Activated T-cell treated with anti-CD3 and anti-CD28 coated beads, Interleukin-2, amount 50 U/mL, for 48 hours (primary cell): ENCODE measurements around the gene APC.
"Not testable (repeated sequence)": the region's sequence is repeated elsewhere in the genome, so short reads cannot be mapped to it uniquely, and the experiment has no call there.

ENCODE experiments used
- DNase-seq, 2 experiments: peaks; one replicate each; pipeline ENCODE4 v3.0.0-alpha.2; 2020

APC gene

GRCh38 chr5:112793201-112793600 lies 55.5 kb downstream of the APC start:
- no peak for DNase-seq

- DNase-seq: no peak
Measured at GRCh38 chr5:112794410-112794809, 56.7 kb downstream of the APC start.

DNA sequence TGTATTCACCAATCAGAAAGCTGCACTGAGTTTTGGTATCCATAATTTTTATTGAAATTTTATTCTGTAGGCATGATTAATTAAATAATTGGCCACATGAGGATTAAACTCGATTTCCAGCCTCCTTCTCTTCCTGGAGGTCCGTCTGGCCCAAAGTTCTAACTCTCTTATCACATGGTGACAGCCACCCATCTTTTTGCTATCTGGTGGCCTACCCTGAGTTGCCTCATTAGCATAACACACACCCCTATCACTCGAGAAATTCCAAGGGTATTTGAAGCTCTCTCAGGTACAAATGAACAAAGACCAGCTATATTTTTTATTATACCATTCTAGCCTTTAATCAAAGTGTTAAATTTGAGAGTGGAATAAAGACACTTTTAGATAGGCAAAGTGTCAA lies 57.7 kb downstream of the APC start:
- DNase-seq: no peak

DNA sequence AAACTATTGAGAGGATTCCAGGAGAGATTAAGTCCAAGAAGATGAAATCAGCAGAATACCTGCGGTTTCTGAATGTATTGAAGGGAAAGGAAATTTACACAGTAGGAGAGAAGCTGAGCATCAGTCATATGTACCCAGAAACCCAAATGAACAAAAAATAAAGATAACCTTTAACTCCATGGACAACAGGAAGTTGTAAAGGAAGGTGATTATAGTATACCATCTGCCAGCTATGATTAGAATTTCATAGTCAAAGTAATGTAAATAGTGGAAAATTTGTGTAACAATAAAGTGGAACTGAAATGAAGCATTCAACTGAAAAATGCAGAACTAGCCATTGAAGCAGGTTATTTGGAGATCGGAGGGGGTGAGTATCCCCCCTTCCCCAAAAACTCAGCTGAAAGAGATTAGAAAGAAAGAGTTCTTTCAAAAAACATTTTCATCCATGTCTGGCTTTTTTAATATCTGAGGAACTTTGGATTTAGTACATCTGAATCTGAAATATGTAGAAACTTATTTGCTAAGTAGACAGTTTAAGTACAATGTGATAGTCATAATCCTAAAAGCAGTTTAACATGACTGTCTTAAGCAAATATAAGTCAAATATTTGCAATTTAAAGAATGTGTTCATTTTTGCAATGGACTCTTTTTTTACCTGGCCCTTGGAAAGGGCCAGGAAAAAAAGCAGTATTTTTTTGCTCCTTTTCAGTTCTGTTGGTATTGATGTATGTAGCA lies 58.4 kb downstream of the APC start:
- DNase-seq: no peak

DNA sequence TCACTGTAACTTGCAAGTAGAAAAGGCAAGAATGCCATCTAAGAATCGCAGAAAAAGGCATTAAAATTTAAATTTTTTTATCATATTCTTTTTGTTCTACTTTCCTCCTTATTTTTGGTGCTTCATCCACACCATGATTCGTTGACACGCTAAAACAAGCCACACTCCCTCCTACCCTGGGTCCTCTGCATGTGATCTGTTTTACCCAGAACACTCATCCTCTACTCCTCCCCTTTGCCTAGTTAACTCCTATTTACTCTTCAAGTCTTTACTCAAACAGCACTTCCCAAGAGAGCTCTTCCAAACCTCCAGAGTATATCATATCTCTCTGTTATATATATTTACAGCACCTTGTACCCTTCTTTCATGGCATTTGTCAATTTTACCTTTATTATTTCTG lies 62.0 kb downstream of the APC start:
- DNase-seq: no peak

DNA sequence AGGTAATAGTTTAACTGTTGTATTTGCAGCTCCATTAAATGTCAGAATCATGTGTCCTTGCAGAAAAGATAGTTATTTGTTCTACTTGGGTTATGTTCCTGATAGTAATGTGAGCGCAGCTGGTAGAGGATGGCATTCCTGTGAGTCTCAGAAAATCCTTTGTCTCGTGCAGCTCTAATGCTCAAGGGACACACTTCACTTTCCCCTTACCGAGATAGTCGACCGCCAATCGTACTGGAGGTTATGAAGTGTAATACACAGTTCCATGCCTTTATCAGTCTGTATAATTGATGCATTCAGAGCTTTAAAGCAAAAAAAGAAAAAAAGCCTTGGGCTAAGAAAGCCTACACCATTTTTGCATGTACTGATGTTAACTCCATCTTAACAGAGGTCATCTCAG lies 63.2 kb downstream of the APC start:
- no peak for DNase-seq

DNA sequence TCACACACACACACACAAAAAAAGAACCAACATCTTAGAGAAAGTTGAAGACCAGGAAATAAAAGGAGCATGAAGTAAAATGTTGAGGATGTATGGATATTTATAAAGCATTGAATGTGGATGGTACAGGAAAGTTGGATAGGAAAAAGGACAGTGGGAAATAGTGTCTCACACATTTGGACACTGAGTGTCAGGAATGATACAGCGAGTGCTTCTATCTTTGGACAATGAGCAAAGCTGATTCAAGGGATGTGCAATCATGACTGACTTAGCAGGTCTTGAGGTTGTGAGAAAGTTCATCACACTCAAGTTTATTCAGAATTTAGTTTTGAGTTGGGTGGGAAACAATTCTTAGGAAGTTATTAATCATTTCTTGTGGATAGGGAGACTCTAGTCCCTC lies 73.3 kb downstream of the APC start:
- no peak for DNase-seq

DNA sequence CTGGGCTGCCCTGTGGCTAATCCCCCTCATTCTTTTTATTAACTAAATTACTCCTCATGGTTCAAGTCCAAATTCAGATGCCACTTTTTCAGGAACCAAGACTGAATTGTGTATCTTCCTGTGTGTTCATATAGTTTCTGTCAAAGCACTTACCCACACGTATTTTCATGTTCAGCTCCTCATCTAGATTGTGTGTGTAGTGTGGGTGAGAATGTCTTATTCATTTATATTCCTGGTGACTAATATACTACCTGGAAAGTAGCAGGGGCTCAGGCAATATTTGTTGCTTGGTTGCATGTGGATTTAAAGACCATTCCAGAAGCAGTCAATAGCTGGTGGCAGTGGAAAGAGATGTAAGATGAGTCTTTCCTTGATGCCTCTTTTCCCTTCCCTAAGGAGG lies 74.9 kb downstream of the APC start:
- DNase-seq: no peak

GRCh38 chr5:112820246-112820645 lies 82.6 kb downstream of the APC start:
- no peak for DNase-seq

GRCh38 chr5:112822456-112822855 lies 84.8 kb downstream of the APC start:
- DNase-seq: no peak

DNA sequence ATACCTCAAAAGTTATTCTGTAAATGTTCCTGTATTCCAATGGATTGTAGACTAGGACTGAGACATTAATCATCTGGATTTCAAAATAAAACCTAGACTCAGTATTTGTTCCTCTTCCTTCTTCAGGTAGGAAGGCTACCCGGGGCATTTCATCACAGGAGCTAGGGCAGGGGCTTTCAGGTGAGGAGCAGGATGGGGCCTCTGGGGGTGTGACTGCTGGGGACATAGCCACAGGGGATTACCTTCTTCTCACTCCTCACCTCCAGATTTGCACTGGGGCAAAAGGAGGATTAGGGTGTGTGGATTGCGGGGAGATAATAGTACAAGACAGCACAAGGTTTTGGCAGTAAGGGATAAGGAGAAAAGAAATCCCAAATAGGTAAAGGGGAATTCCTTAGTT lies 85.5 kb downstream of the APC start:
- DNase-seq: no peak

- DNase-seq: no peak
Measured at GRCh38 chr5:112823656-112824055, 86.0 kb downstream of the APC start.

DNA sequence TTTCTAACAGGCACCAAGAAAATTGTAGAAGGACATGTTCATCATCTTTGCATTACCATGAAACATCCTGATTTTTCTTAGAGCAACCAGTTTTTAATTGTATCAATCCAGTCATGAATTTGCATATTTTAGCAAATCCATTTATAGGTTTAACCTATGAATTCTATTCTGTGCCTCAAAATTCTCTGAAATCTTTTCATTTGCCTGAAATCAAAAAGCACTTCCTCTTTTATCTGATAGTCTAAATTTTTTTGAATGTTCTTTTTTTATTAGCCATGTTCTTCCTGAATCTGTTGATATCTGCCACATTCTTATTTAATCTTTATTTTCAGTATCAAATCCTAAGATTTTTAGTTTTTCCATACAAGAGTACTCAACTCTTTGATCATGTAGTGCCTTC lies 86.5 kb downstream of the APC start:
- DNase-seq: no peak

DNA sequence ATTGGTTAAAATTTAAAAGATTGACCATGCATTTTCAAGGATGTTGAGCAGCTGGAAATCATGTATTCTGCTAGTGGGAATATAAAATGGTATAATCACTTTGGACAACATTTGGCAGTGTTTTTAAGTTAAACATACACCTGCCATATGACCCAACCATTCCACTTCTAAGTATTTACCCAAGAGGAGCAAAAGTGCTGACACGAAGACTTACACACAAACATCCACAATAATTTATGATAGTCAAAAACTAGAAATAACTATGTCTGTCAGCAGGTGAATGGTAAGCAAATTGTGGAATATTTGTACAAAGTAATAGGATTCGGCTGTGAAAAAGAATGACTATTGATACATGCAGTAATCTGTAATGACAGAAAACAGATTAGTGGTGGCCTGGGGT lies 92.7 kb downstream of the APC start:
- no peak for DNase-seq

- no peak for DNase-seq
Measured at GRCh38 chr5:112833971-112834370, 96.3 kb downstream of the APC start.

GRCh38 chr5:112844489-112844888 lies 106.8 kb downstream of the APC start:
- no peak for DNase-seq

DNA sequence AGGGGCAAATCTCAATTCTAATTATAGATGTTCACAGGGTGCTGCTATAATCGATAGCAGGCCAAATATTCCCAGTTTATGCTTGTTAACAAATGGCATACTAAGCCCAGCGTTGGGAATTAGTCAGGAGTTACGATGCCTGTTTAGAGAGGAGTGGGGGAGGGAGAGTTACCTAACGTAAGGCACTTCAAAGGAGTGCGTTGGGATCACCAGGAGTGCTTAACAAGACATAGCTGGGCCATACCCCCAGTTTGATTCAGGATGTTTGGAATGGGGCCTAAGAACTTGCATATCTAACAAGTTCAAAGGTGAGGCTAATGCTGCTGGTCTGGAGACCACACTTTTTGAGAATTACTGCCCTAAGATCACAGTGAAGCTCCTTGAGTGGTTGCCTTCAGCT lies 108.9 kb downstream of the APC start:
- DNase-seq: no peak

DNA sequence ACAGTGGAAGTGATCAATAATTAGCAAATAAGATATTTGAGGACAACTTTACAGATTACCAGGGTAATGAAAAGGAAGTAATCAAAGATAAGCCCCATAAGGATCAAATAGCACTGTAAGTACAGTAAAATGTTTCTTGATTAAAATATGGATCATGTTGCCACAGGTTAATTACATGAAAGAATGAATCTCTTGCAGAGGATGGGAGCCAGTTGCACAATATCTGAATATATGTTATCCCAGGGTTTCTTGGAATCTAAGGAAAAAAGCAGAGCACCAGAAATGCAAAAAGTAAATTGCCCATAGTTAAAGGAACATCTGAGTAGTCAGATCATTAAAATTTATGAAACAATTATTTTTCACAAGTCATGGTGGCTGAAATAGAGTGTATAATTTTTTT lies 109.6 kb downstream of the APC start:
- no peak for DNase-seq

- DNase-seq: no peak
Measured at GRCh38 chr5:112848116-112848811, 110.6 kb downstream of the APC start.

DNA sequence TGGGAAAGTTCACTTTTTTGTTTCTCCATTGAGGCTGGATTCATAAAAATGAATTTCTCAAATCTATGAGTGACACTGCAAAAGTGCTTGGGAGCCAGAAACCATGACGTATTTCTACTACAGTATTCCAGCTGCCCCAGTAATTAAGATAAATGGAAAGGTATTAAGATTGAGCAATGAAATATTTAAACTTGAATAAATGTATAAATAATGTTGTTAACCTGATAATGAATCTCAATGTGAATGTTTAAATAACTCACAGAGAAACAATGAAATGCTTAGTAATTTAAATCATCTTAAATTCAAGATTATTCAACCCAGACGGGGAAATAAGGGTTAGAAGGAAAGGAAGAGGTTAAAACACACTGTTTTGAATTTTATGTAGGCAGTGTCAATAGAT lies 112.2 kb downstream of the APC start:
- DNase-seq: no peak

- no peak for DNase-seq
Measured at GRCh38 chr5:112854651-112855050, 117.0 kb downstream of the APC start.

- DNase-seq: no peak
Measured at GRCh38 chr5:112857866-112858265, 120.2 kb downstream of the APC start.

GRCh38 chr5:112860571-112860928 lies 122.9 kb downstream of the APC start:
- DNase-seq: not testable (repeated sequence)

DNA sequence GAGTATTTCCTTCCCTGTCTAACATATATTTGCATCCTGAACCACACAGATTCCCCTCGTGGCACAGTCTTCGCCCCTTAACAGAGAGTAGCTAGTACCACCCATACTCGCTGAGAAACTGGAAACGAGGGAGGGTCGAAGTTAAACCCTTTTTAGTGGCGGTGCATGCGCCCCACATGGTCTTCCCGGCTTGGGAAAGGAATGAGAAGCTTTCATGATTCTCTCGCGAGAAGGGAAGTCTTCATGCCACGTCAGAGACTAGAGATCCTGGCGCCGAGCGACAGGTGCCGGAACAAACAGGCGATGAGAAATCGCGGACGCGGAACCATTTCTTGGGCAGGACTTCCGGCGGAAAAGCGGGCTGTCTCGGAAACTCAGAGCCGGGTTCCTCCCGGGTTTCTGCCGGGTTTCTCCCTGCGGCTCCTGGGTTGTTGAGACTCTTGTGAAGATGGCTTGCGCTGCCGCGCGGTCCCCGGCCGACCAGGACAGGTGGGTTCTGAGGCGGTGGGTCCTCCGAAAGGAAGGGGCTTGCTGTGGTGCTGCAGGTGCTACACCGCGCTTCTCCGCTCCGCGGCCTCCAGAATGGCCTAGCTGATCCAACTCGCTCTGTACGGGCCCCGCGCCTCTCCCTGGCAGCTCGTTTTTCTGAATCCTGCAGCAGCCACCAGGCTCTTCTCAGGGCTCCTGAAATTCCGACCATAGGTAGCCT lies 123.4 kb downstream of the APC start, which contains the start of gene SRP19:
SRP19 (plus strand) TSS at position 359 of the 709 bp plus-strand sequence; CDS start at position 449, 90 bp downstream.
- DNase-seq: peak; percentile 92 to 93
